Psoas muscle (tissue), 8 donors: ENCODE measurements around the gene DIAPH1. TPM values are rescaled to one million over a fixed set of nuclear protein-coding genes. Genes with fewer than 3 reads are reported as not detected.
A peak's percentile ranks its signal among the peaks of the same experiment; 100 is the strongest.

Source experiments
- ATAC-seq, 4 donors: fragments of 200-7000 bp; cut with Tn5 transposase; one replicate each; pipeline ENCODE4 v1.9.1; 2020; ENCODE audit warnings: moderate library complexity in 3 of 4, mild to moderate bottlenecking in 2 of 4
- DNase-seq, 2 donors: peaks; one replicate each; pipeline ENCODE4 v3.0.0-alpha.2; 2020
- H3K27ac ChIP-seq: fragments of 200-600 bp; one replicate; pipeline ENCODE4 v1.8.0; 2022
- H3K27me3 ChIP-seq, 3 donors: fragments of 200-600 bp in 1 of 3; one replicate each; pipeline versions ENCODE4 v1.6.1 to v1.8.0; 2013 to 2022; ENCODE audit warnings: low read length in 2 of 3, mild to moderate bottlenecking in 2 of 3, moderate library complexity in 1 of 3; ENCODE audit not compliant: insufficient read depth in 3 of 3
- H3K36me3 ChIP-seq, 2 donors: fragments of 200-600 bp in 1 of 2; one replicate each; pipeline versions ENCODE4 v1.6.1 to v1.8.0; 2013 to 2022; ENCODE audit warnings: low read depth in 1 of 2, mild to moderate bottlenecking in 1 of 2, moderate library complexity in 1 of 2; ENCODE audit not compliant: insufficient read depth in 1 of 2
- H3K4me1 ChIP-seq: fragments of 200-600 bp; one replicate; pipeline ENCODE4 v1.8.0; 2022
- H3K4me3 ChIP-seq: fragments of 200-600 bp; one replicate; pipeline ENCODE4 v1.8.0; 2022; ENCODE audit warnings: mild to moderate bottlenecking
- H3K9me3 ChIP-seq: fragments of 200-600 bp; one replicate; pipeline ENCODE4 v1.8.0; 2022
- CTCF ChIP-seq: fragments of 200-600 bp; IDR thresholded peaks from one replicate; pipeline ENCODE4 v1.8.0; 2022; ENCODE audit warnings: antibody characterized with exemption
- WGBS, 3 donors: extraction: QIAGEN DNeasy Blood & Tissue Kit; methylation state at CpG; one replicate each; pipeline versions ENCODE4 v1.1.6 to v1.1.7; 2013; 5-methylcytosine and 5-hydroxymethylcytosine counted together
- intact Hi-C, 2 donors: fragments of 100-400 bp; cut with DNase I; formaldehyde crosslinking; loops; one replicate each; pipeline versions ENCODE4 v1.11.0 to v1.14.2; 2022
- polyA plus RNA-seq, 3 donors: library from polyadenylated mRNA; stranded (reverse); fragments of 200-250 nt; gene quantifications; one replicate each; pipeline ENCODE4 v1.2.3, GENCODE V29; 2013
- total RNA-seq, 4 donors: library from RNA; stranded (reverse); fragmentation: NEBNext Ultra II Directional in 2 of 4; extraction: Animal tissue kit (Norgen Biotek cat#: 25700) in 2 of 4; gene quantifications; one replicate each; pipeline versions ENCODE4 v1.2.1 to v1.2.4, GENCODE V29; 2021 to 2023
- donor health status: healthy with polysubstance abuse.
- donor health status: DM: no; HTN: no; CAD: no; lungs with moderate emphysema.
- donor health status: Bipolar disorder and iron deficiency.
- donor health status: healthy.
- donor health status: DM: yes; HTN: yes; CAD: no.
- donor health status: DM: no; HTN: no; CAD: no.
- donor health status: DM: no; HTN: no; CAD: no.
- donor health status: DM: yes; HTN: yes; CAD: no.

The DIAPH1 gene
- total and polyA plus RNA-seq, 7 donors: 93.1 to 217 (median 137) TPM

DNA sequence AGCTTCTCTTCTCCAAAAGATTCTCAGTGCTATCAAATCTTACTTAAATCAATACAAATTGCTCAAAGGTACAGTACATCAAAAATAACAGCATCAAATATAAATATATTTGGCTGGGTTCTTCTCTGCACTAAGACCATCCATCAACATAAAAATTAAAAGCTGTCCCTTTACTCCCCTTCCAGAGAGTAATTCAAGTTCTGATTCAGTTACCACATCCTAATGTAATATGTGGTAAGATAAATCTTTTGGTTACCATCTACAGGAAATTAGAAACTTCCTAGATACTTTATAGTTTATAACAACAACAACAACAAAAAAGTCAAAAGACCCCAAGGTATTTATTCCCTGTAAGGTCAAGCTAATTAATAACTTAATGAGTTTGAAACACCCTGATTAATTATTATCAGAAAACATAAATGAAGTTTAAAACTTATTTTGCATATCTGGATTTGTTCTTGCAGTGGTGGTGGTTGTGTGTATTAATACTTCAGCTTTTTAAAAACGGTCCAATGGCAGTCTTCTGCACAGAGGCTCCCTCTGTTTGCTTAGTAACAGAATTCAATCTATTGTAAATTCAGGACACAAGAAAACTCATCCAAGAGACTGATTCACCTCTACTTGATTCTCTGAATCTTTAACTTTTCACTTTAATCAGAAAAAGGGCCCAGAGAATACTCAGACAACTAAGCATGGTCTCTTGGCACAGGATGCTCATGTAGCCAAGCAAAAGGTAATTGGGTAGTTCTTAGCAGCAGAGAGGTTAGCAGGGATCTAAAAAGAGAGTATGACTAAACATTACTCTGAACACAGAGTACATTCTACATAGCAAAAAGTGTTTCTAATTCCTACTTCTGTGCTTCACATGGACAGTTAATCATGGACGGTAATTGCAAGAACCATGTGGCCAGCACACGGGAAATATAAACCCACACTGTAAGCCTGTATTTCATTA, 20.1 kb downstream of the DIAPH1 start:
- intact Hi-C loops: no loop called here
- 14 to 42% (median 22%) methylated on average over 3 of the region's 3 CpGs for WGBS, 3 donors
- no peak for TF ChIP-seq CTCF
- H3K27me3 ChIP-seq: no peaks in the 10 kb centered on the region
- H3K27ac ChIP-seq: peak overlapping the region; percentile 95
- peak overlapping the region; percentile 44 for H3K4me3 ChIP-seq
- ATAC-seq (peak; percentile 93 to 95 (median 93)), DNase-seq (no peak)
- H3K4me1 ChIP-seq: peaks cover 83% of the 10 kb centered on the region
- no peaks in the 10 kb centered on the region for H3K9me3 ChIP-seq
- peaks cover 0 to 8% of the 10 kb centered on the region in 2 donors for H3K36me3 ChIP-seq

DNA sequence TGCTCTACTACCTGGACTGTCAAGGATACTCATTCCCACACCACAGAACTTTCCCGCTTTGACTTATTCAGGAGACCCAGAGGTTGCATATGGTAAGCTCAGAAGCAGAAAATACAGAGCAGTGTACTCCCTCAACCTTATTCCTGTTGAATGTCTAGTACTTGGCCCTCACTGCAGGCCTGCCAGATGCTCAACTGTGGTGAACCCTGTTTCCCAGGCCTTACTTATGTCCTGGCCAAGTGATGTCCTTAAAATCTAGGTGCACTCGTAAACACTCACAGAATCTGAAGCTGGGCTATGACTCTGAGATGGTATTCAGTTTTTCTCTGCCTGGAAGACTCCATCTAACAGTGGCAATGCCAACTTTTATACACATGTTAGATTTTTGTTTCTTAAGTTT, 21.0 kb downstream of the DIAPH1 start:
- Histone ChIP-seq H3K27ac (peak overlapping the region; percentile 95), H3K36me3 (peaks cover 0 to 15% of the 10 kb centered on the region in 2 donors), H3K9me3 (no peaks in the 10 kb centered on the region), H3K4me3 (peak overlapping the region; percentile 23), H3K4me1 (peaks cover 81% of the 10 kb centered on the region), H3K27me3 (no peaks in the 10 kb centered on the region)
- peak in 2 of 4 donors; percentile 56 to 63 for ATAC-seq
- no peak for DNase-seq
- intact Hi-C loops: no loop called here
- 61 to 80% (median 64%) methylated on average over 2 of the region's 2 CpGs for WGBS, 3 donors
- TF ChIP-seq CTCF: no peak

- WGBS, 3 donors: 58 to 74% (median 64%) methylated on average over 2 of the region's 2 CpGs
- intact Hi-C loops: no loop called here
- Histone ChIP-seq H3K27me3 (no peaks in the 10 kb centered on the region), H3K27ac (peak overlapping the region; percentile 95), H3K4me3 (no peak overlapping the region), H3K9me3 (no peaks in the 10 kb centered on the region), H3K36me3 (peaks cover 0 to 15% of the 10 kb centered on the region in 2 donors), H3K4me1 (peaks cover 81% of the 10 kb centered on the region)
- ATAC-seq (peak in 1 of 4 donors; percentile 2), DNase-seq (no peak)
- TF ChIP-seq CTCF: no peak
These were observed 21.4 kb downstream of the DIAPH1 start for GRCh38 chr5:141597394-141597793.

DNA sequence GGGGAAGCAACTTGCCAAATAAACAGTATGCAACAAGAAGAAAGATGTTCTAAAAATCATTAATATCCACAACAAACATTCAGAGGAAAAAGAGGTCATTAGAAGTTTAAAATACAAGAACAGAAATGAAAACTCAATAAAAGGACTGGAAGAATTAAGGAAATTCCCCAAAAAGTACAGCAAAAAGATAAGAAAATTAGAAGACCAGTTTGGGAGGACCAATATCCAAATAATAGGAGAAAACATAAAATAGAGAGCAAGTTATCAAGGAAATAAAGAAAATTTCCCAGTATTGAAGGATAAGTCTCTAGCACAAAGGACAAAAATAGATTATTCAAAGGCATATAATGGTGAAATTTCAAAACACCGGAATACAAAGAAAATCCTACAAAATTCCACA, 21.9 kb downstream of the DIAPH1 start:
- intact Hi-C loops: no loop called here
- ATAC-seq (no peak), DNase-seq (no peak)
- Histone ChIP-seq H3K9me3 (no peaks in the 10 kb centered on the region), H3K27ac (peak overlapping the region; percentile 95), H3K4me3 (no peak overlapping the region), H3K4me1 (peaks cover 79% of the 10 kb centered on the region), H3K27me3 (no peaks in the 10 kb centered on the region), H3K36me3 (peaks cover 0 to 15% of the 10 kb centered on the region in 2 donors)
- 88 to 99% (median 97%) methylated on average over 1 of the region's 1 CpG for WGBS, 3 donors
- no peak for TF ChIP-seq CTCF
